NK-92 treated with Interleukin-12 subunit alpha and Interleukin-12 subunit beta, amount 100 ng/mL, for 24 hours (cell line): Measurements from ENCODE around the gene SAFB2.

Experiments
- DNase-seq: peaks from one replicate; lab custom pipeline; 2025; lab: John Stamatoyannopoulos, UW

SAFB2 gene

DNA sequence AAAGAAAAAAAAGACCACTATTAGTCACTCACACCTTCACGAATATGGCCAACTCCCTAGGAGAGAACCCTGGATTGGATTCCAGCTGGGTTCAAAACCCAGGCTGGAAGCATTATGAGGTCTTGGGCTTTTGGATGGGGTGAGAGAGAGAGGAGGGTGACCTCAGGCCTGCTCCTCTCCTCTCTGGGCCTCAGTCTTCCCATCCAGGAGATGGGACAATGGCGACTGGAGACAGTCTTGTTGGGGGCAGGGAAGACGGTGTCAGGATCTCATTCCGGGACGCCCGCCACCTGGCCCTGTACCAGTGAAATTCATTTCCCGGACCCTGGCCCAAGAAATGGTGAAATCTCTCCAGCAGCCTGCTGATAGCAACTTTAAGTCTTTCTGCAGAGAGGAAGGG, 81.1 kb downstream of the SAFB2 start:
- DNase-seq = no peak

GRCh38 chr19:5540208-5540607, 82.4 kb downstream of the SAFB2 start:
- DNase-seq = no peak

DNA sequence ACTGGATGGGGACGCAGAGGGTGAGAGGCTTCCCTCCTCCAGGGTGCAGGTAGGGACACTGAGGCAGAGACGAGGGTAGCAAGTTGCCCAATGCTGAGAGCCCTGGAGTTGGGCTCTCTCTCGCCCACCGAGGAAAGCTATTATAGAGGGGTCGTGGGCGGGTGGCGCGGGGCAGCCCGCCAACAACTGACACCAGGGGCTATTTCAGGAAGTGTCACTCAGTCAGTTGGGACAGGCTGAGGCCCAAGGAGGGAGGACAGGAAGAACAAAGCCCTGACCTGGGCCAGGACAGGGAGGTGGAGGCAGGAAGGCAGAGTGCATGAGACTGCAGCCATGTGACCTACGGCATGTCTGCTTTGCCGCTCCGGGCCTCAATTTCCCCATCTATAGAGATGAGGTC, 84.7 kb downstream of the SAFB2 start:
- no peak for DNase-seq
